Dedifferentiated amniotic fluid mesenchymal stem cell (primary cell): ENCODE results near the gene CST9L.

Source experiments
- DNase-seq: peaks from one replicate; pipeline ENCODE4 v3.0.0-alpha.2; 2016; ENCODE audit errors: extremely low spot score

Gene CST9L, protein sequence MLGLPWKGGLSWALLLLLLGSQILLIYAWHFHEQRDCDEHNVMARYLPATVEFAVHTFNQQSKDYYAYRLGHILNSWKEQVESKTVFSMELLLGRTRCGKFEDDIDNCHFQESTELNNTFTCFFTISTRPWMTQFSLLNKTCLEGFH

DNA sequence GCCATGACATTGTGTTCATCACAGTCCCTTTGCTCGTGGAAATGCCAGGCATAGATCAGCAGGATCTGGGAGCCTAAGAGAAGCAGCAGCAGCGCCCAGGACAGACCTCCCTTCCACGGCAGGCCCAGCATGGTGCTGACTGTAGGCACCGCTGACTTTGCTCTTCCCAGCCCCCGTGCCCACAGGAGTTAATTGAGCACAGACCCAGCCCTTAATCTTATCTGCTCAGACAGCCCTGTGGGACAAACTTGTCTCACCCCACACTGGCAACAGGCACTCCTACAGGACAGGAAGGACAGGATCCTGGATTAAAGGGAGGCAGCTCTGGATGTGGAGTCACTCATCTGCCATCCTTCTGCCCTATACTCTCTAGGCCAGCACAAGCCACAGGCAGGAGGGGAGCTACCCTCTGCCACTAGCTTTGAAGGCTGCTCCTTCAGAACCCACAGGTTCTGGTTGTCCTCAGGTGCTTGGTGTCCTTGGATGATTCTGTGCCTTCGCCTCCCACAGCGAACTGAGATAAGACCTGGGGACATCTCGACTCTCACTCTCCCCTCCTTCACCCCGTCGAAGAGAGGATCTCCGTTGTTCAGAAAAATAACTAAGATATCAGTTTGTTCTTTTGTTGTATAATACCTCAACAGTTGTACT lies at the start of gene CST9L:
Gene CST9L (minus strand): TSS at position 165 of the 651 bp plus-strand sequence. CDS start 34 bp downstream, at position 131.
- DNase-seq = no peak

DNA sequence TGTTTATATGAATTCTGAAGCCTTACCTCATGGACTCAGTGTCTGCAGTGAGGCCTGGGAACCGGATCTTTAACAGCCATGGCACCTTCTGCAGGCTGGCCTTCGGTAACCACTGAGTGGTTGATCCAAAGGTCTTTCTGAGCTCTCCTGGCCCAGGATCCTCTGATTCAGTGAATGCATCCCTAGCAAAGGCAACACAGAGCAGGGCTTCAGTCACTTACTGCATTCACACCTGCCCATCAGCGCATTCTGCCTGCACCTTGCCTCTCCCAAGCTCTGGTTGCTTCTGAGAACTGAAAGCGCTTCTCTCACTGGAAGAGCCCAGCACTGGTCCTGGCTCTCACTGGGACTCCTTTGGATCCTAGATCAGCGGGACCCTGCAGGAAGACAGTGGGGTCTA lies 45.9 kb upstream of the CST9L start:
- no peak for DNase-seq

DNA sequence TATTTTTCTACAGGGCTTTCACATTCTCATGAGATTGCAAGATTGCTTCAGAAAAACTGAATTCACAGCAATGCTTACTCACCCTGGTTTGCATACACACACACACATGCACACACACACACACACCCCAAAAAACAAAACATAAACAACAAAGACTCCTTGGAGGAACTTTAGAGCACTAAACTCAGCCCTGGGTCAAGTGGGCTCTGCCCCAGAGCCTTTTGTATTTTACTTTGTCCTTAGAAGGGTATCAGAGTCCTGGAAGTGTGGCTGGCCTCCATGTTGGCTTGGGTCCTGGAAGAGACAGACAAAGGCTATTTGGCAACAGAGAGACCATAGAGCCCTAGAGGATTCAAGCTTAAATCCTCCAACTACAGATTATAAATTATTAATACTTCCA lies 45.4 kb upstream of the CST9L start:
- DNase-seq = no peak

DNA sequence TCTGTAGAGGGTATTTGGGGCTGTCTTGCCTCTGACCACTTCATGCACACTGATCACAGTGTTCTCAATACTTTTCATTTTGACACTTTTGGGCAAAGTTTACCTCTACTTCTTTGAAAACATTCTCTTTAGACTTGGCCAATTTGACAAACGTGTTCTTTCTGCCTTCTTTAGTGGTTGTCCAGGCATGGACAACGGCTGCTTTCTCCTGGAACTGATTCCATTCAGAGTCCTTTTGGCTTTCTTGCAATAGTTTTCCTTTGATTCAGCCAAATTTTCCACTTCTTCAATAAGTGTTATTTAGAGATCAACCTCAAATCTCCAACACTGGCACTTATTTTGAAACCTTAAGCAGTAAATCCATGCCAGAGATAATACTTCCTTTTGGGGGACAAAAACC lies 44.1 kb upstream of the CST9L start:
- no peak for DNase-seq

DNA sequence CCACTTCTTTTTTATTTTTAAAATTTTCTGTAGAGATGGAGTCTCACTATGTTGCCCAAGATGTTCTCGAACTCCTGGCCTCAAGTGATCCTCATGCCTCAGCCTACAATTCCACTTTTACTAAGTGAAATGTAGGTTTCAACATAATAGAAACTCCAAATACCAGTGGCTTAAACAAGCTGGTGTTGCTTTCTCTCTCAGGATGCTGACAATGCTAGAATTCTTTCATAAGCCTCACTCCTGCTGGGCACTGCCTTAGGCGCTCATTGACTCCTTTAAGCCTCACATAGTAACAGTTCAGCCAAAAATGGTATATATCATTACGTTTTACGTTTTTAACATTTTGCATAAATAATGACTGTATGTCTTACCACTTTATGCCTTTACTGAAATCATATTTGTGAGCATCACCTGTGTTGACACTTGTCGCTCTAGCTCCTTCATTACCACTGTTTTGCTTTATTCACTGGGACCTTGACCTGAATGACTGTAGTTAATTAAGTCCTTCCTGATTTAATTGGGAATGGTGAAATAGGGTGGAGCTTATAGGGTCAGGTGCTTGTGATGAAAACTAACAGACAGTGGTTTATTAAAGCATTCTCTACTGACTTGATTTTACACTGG lies 41.3 kb upstream of the CST9L start:
- DNase-seq = no peak

DNA sequence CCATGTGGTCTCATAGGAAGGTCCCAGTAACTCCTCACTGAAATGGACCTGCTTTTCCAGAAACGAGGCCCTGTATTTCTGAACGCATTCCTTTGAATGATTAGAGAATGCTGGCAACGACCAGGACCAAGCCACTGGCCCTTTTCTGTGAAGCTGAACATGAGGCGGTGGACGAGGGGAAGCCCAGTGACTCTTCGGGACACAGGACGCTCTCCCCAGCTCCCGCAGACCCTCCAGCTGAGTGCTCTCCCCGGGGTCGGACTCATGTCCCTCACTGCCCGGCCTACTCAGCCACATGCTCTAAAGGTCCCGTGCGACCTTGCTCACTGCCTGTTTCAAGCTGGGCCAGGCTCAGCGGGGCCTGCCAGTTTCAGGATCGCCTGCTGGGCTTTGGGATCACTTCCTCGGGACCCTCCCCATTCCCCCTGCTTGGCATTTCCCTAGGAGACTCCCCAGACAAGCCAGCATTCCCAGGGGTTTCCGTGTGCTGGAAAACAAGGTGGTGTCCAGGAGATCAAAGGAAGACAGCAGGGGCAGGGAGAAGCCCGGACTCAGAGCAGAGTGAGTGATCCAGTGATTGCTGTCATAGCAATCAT lies 40.1 kb upstream of the CST9L start:
- DNase-seq = no peak

DNA sequence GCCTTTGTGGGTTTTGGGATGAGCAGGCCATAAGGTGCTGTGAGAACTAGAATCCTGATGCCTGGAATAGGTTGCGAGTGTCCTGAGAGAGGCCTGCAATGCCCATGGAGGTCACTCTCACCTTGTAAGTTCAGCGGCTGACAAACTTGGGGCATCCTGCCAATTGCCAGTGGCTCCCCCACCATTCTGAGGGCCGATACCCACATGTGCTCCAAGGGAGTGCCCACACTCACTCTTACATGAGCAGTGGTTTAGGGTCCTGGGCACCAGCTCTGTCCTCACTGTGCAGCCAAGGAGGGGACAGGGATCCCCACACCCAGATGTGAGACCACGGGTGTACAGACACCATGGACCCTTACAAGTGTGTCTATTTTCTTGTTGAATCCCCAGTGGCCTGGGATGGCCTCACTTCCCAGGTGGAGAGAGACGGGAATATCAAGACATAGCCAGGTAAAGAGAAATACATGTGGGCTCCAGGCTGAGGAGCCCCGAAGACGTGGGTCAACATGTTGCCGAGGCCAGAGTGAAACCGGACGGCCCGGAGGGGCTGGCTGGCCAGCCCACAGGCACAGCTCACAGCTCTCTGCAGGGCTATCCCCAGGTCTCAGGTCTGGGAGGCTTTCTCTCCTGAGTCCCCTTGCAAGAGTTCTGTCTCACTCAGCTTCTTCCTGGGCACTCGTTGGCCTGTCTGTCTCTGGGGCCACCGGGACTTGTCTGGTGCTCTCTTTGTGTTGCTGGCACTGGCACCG lies 39.4 kb upstream of the CST9L start:
- DNase-seq = no peak

DNA sequence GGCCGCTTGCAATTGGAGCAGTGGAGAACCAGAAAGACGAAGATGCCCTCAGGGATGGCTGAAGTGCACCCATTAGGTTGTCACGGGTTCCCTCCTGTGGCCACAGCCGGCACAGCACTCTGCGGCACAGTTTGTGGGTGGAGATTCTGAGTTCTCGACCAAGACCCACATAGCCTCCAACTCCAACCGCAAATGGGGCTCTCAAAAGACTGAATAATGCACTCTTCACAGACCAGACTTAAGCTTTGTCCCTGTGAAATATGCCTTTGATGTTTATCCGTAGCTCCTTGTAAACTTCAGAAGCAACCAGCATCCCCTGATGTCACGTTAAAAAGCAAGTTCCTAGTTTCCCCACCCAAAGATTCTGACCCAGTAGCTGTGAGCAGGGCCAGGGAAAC lies 38.4 kb upstream of the CST9L start:
- DNase-seq = peak; percentile 82

DNA sequence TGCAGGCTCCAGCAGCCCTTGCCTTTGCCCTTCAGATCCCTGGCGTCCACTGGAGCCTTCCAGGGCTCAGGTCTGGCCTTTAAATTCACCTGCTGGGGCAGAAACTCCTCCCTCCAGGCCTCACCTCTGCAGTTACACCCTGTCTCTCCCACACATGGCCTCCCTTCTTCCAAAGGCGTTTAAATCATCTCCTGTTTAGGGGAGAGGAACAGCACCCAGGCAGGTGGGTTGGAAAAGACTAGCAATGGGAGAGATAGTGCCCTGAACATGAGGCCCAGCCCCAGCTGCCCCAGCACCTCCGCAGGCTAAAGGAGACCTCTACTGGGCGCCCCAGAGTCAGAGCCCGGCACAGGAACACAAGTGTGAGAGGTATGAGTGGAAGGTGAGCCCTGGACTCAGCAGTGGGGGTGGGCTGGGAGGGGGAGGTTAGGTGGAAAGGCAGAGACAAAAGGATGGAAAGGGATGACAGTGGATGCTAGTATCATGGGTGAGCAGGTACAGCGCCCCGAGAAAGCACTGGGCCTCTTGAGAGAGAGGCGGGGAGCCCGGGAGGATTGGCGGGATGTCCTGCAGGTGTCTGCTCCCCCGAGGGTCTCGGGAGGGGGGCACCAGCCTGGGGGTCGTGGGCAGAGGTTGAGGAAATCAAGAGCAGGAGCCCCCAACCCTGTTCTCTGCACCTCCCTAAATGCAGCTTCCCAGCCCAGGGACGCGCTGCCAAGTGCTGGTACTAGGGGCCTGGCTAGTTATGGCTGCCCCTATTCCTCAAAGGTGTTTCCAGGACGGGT lies 37.8 kb upstream of the CST9L start, which contains the start of gene CST9:
Gene CST9 (minus strand): TSS at position 51 of the 785 bp plus-strand sequence. CDS start 53 bp downstream, outside the sequence.
- no peak for DNase-seq

DNA sequence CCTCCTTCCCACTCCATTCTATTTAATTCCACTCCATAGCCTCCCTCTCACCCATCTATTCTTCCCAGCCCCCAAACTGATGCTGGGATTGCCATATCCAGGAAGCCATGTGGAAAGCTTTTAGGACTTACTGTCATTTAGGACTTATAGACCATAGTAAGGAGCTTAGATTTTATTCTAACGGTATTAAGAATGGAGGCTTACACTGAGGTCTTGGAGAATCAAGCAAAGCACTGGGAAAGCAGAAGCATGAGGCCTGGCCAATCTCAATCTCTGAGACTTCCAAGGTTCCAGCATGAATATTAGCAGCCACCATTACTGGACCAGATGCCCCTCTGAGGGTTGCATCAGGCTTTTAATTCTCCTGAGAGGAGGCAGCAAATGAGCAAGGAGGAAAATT lies 36.0 kb upstream of the CST9L start:
- DNase-seq = no peak

DNA sequence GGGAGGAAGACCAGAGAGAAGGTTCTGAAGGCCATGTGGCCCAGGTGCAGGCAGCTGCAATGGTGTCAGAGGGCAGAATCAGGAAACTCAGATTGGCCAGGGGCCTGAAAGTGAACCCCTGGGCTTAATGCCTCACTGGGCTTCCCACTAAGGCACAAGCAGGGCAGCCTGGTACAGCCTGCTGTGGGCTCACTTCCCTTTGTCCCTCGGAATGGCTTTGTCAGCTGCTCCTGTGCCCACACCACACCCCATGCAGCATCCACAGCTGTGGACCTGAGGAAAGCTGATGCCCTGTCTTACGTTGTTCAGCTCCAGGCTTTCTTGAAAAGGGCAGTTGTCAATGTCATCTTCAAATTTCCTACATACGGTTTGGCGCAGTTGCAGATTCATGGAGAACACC lies 35.0 kb upstream of the CST9L start:
- no peak for DNase-seq

DNA sequence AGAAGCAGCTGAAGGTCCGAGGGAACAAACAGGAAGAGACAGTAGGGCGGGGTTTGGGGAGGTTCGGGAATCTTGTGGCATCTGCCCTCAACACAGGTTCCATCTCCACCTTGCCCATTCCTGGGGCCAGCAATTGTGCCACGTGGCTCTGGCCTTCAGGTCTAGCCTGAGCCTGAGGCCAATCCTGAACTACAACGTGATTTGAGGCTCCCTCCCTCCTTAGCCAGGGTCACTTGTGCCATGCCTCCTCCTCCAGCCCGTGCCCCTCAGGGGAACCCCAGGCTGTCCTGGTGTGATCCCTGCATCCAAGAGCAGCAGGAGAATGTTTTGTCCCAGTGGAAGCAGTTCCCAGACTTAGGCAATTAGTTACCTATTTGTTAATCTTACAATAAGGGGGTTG lies 34.4 kb upstream of the CST9L start:
- no peak for DNase-seq

DNA sequence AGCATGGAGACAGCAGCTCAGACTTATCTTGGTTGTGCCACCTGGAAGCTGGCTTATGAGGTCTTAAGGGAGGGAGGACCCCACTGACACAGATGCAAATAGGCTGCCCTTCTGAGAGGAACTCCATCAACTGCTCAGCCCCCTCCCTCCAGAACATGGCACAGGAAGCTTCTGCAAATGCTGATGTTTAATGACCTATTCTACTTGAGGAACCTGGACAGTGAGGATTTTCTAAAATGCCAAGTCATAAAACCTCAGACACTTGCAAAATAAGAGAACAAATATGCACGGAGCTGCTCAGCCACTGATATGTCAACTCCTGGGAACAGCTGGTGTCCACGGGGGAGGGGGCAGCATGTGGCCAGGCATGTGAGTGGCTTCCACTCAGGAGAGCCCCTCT lies 34.0 kb upstream of the CST9L start:
- DNase-seq = no peak

DNA sequence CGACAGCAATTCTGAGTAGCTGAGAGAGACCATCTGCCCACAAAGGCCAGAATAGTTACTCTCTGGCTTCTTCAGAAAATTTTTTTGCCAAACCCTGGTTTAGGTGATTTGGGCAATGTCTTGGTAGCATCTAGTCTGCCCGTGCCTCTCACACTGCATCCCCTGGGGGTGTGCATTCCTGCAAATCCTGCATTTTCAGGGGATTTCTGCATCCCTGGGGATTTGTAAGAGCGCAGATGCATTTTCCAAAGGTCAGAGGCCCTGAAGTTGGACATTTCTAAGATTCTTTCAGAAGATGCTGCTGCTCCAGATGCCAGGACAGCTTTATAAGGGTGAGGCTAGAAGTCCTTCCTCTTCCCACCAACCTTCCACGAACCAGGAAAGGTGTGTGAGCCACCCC lies 33.4 kb upstream of the CST9L start:
- DNase-seq = no peak

DNA sequence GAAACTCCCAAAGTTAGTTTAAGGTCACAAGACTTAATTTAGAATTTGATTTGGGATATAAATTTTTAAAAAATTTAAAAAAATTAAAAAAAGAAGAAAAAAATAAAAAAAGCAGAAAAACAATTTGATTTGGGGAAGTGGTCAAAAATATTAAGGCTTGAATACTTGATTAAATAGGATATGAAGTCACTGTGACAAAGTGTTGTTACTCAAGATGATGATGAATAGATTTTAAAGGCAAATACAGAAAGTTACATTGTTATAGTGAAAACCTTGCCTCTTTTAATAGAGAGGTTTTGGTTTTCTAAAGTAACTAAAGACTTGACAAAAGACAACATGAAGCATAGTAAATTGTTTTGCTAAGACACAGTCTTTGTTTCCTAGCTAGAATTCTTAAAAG lies 30.2 kb upstream of the CST9L start:
- no peak for DNase-seq

DNA sequence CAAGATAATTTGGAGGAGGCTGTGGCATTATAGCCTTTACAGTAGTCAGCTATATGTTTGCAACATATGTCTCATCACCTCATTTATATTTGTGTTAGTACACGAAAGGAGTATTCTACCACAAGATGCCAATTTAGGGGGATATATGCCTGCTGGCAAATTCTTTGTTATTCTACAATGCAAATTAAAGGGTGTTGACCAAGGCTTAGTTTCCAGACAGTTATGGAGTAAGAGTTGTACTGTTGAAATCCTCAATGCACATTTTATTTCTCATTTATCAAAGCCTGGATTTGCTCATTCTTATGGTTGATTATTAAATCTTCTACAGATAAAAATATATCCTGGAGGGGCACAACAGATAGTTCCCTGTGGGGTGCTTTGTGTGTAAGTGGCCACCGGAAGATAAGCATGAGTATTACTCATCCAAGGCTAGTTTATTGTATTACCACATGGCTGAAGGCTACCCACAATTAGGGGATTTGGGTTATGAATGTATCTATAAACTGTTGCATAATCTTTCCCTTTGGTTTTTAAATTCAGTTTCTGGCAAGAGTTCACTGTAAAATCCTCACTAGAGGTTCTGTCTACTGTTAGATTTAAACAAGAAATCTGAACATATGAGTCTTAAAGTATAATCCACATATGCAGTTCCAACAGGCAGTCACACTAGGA lies 28.4 kb upstream of the CST9L start:
- no peak for DNase-seq

DNA sequence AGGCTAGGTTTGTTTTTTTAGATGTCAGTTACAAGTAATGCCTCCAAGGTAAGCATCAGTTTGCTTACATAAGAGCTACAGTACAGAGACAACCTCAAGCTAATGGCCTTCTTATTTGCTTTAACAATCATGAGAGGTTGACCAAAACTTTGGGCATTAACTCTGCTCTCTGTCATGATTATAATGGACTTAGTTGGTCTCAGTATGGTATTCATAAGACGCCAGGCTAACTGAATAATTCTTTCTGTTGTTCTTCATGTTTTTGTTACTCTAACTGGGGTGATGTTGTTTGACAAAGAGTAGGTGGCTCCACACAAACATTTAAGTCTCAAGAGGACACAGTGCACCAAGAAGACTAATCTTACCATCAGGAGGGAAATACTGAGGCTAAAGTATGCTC lies 27.7 kb upstream of the CST9L start:
- DNase-seq = no peak

DNA sequence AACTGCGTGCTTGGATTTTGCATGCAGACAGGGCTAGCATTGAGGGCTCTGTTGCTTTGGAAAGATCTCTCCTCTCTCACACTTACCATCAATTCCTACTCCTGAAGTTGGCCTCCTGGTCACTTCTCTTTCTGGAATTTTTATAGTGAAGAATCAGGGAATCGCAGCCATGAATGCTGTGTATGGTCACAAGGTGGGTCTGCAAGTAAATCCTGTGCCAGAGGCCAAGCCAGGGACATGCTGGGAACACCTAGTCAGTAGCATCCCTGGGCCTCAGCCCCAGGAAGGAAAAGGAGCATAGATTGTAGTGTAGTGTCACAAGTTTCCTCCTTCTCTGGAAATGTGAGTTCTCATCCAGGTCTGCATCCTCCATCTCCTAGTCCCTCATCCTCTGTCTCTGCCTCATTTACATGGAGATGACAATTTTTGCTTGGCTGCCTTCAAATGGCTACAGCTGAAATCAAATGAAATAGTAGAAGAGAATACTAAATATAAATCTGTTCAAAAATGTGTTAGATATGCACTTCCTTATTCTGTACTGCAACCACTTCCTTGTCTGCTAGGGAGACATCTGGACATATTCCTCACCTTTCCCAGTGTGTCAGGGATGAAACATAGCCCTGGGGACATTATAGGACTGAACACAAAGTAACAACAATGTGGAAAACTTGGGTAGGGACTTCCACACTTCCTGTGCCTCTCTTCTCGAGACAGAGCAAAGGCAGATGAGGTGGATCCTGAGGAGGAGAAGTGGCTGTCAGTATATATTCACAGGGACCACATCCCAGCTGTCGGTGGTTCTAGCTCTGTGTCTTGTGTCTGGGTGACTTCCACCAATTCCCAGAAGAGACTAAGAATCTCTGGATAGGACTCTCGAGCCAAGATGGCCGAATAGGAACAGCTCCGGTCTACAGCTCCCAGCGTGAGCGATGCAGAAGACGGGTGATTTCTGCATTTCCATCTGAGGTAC lies 20.4 kb upstream of the CST9L start:
- DNase-seq = no peak

DNA sequence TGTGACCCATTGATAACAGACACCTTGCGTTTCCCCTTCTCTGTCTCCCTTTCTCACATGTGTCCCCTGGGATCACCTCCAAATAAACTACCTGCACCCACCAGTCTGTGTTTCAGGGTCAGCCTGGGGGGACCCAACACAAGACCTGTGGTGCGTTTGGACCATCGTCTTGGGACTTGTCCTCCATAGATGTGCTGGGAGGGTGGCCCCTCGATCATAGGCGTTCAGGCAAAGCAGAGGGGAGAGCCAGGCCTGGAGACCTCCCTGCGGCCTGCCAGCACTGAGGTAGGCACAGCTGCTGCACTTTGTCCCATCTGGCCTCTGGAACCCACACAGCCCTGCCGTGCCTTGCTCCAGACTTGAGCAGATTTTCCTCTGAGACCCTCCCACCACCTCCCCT lies 19.3 kb upstream of the CST9L start:
- no peak for DNase-seq
